ENCODE measurements around the gene ASH1L.

DNA sequence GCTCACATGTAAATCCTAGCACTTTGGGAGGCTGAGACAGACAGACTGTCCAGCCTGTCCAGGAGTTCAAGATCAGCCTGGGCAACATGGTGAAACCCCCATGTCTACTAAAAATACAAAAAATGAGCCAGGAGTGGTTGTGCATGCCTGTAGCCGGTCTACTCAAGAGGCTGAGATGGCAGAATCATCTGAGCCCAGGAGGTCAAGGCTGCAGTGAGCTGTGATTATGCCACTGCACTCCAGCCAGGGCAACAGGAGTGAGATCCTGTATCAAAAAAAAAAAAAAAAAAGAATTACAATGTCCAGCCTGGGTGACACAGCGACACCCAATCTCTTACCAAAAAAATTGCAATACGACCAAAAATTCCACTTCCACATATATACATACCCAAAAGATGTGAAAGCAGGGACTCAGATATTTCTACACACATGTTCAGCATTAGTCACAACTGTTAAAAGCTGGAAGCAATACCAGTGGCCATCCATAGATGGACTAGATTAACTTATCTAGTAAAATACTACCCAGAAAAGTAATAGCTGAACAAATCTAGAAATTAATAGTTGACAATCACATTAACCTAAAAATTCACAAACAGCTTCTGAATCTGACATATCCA, 49.2 kb downstream of the ASH1L start:
- TF ChIP-seq CTCF (IDR thresholded peaks at IDR 0.05; ENCODE audit: low read depth, low read length) (no peak), POLR2A (IDR thresholded peaks at IDR 0.05; ENCODE audit: extremely low read depth, insufficient read length) (no peak), MYC (IDR thresholded peaks at IDR 0.05; ENCODE audit: low read depth, low read length) (no peak)
- TF ChIP-seq, protein P1, sequence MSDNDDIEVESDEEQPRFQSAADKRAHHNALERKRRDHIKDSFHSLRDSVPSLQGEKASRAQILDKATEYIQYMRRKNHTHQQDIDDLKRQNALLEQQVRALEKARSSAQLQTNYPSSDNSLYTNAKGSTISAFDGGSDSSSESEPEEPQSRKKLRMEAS (IDR thresholded peaks at IDR 0.05; ENCODE audit: low read depth, low read length) = no peak
